Neuronal stem cell (in vitro differentiated cells): ENCODE data around the gene ARID5A.
"Not testable (repeated sequence)": the region's sequence is repeated elsewhere in the genome, so short reads cannot be mapped to it uniquely, and the experiment has no call there.

Experiments
- DNase-seq: peaks from one replicate; pipeline ENCODE4 v3.0.0-alpha.2; 2013; ENCODE audit warnings: low spot score
- H2AFZ ChIP-seq: one replicate; pipeline ENCODE4 v1.6.1; 2013; ENCODE audit warnings: mild to moderate bottlenecking, low read length, inconsistent platforms
- H2AK5ac ChIP-seq: 2 replicates; pipeline ENCODE4 v1.6.1; 2013; ENCODE audit warnings: low read depth, mild to moderate bottlenecking, inconsistent platforms, low read length, moderate library complexity, mixed read lengths
- H2BK120ac ChIP-seq: 2 replicates; pipeline ENCODE4 v1.6.1; 2013; ENCODE audit warnings: low read depth, mild to moderate bottlenecking, inconsistent platforms, low read length, moderate library complexity, mixed read lengths
- H2BK12ac ChIP-seq: one replicate; pipeline ENCODE4 v1.6.1; 2013; ENCODE audit warnings: low read length, inconsistent platforms
- H2BK15ac ChIP-seq: 2 replicates; pipeline ENCODE4 v1.6.1; 2013; ENCODE audit warnings: mild to moderate bottlenecking, low read length, inconsistent platforms, mixed read lengths
- H2BK5ac ChIP-seq: one replicate; pipeline ENCODE4 v1.6.1; 2013; ENCODE audit warnings: inconsistent platforms, mild to moderate bottlenecking, low read length, moderate library complexity
- H3K14ac ChIP-seq: one replicate; pipeline ENCODE4 v1.6.1; 2013; ENCODE audit warnings: low read length, inconsistent platforms
- H3K18ac ChIP-seq: 2 replicates; pipeline ENCODE4 v1.6.1; 2013; ENCODE audit warnings: low read length, inconsistent platforms
- H3K23ac ChIP-seq: 2 replicates; pipeline ENCODE4 v1.6.1; 2013; ENCODE audit warnings: low read depth, mild to moderate bottlenecking, mixed read lengths, low read length, inconsistent platforms; ENCODE audit not compliant: poor library complexity
- H3K27ac ChIP-seq: replicated peaks from 3 replicates; pipeline ENCODE4 v1.5.1; 2013; ENCODE audit warnings: low read length, inconsistent platforms
- H3K27me3 ChIP-seq, 3 experiments: 2 replicates each; pipeline ENCODE4 v1.6.1; 2013; ENCODE audit warnings: low read length in 3 of 3, mild to moderate bottlenecking in 2 of 3, inconsistent platforms in 1 of 3, low read depth in 1 of 3, mixed read lengths in 1 of 3, moderate library complexity in 1 of 3; ENCODE audit not compliant: control insufficient read depth in 3 of 3, insufficient read depth in 3 of 3
- H3K36me3 ChIP-seq, 2 donors: replicated peaks in 1 of 2; 2 replicates each; pipeline ENCODE4 v1.6.1; 2013; ENCODE audit warnings: low read length in 2 of 2; ENCODE audit not compliant: control insufficient read depth in 2 of 2, insufficient read depth in 2 of 2
- H3K4ac ChIP-seq: 2 replicates; pipeline ENCODE4 v1.6.1; 2013; ENCODE audit warnings: inconsistent platforms, mild to moderate bottlenecking, low read length, moderate library complexity
- H3K4me1 ChIP-seq, 2 donors: 1 replicate in 1 of 2; 2 replicates in 1 of 2; pipeline ENCODE4 v1.6.1; 2013; ENCODE audit warnings: low read length in 2 of 2, low read depth in 1 of 2; ENCODE audit not compliant: control insufficient read depth in 2 of 2, insufficient read depth in 1 of 2
- H3K4me2 ChIP-seq: one replicate; pipeline ENCODE4 v1.6.1; 2013; ENCODE audit warnings: mild to moderate bottlenecking, low read length, inconsistent platforms; ENCODE audit not compliant: insufficient read depth, poor library complexity, severe bottlenecking
- H3K4me3 ChIP-seq, 2 donors: 2 replicates each; pipeline ENCODE4 v1.5.1; 2013; ENCODE audit warnings: low read length in 2 of 2, mild to moderate bottlenecking in 2 of 2, inconsistent platforms in 1 of 2, moderate library complexity in 1 of 2
- H3K79me1 ChIP-seq: one replicate; pipeline ENCODE4 v1.6.1; 2013; ENCODE audit warnings: low read depth, mild to moderate bottlenecking, inconsistent platforms, low read length, moderate library complexity
- H3K9ac ChIP-seq: one replicate; pipeline ENCODE4 v1.6.1; 2013; ENCODE audit warnings: mild to moderate bottlenecking, low read depth, low read length, inconsistent platforms; ENCODE audit not compliant: poor library complexity
- H3K9me3 ChIP-seq, 2 donors: replicated peaks in 1 of 2; 2 replicates each; pipeline versions ENCODE3 to v1.6.1; 2013; ENCODE audit warnings: low read length in 2 of 2, mild to moderate bottlenecking in 2 of 2, inconsistent platforms in 1 of 2, low read depth in 1 of 2, mixed read lengths in 1 of 2, moderate library complexity in 1 of 2; ENCODE audit not compliant: control insufficient read depth in 2 of 2, insufficient read depth in 1 of 2
- H4K8ac ChIP-seq: one replicate; pipeline ENCODE4 v1.6.1; 2013; ENCODE audit warnings: low read depth, mild to moderate bottlenecking, inconsistent platforms, low read length, moderate library complexity
- H4K91ac ChIP-seq: one replicate; pipeline ENCODE4 v1.6.1; 2013; ENCODE audit warnings: low read length, low read depth, mild to moderate bottlenecking, inconsistent platforms; ENCODE audit not compliant: poor library complexity
- WGBS, 2 donors: extraction: QIAGEN DNeasy Blood & Tissue Kit; methylation state at CpG; one replicate each; pipeline ENCODE4 v1.1.7; 2013; ENCODE audit warnings: missing lambda C conversion rate in 2 of 2, mixed read lengths in 1 of 2; ENCODE audit not compliant: insufficient read length in 2 of 2, insufficient replicate concordance in 1 of 2; ENCODE audit errors: extremely low coverage in 2 of 2; 5-methylcytosine and 5-hydroxymethylcytosine counted together

ARID5A gene

DNA sequence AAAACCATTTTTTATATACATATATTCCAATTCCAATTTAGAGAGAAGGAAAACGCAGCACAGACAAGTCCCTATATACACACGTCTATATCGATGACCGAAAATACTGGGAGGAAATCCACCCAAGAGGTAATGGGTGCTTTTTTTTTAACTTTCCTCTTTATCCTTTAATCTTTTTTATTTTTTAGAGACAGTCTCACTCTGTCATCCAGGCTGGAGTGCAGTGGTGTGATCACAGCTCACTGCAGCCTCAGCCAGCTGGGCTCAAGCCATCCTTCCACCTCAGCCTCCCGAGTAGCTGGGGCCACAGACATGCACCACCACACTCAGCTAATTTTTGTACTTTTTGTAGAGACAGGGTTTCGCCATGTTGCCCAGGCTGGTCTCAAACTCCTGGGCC is 37.9 kb upstream of the ARID5A start:
- not testable (repeated sequence) for H3K23ac ChIP-seq, H3K4me2 ChIP-seq, H3K14ac ChIP-seq, H4K8ac ChIP-seq, H3K36me3 ChIP-seq, H3K4ac ChIP-seq, H3K18ac ChIP-seq, H3K9ac ChIP-seq, H2AK5ac ChIP-seq, H3K27ac ChIP-seq, H3K79me1 ChIP-seq, H2AFZ ChIP-seq, H4K91ac ChIP-seq, H2BK12ac ChIP-seq, DNase-seq, H2BK15ac ChIP-seq, H2BK120ac ChIP-seq, H3K4me1 ChIP-seq, H2BK5ac ChIP-seq, H3K4me3 ChIP-seq, H3K9me3 ChIP-seq
- H3K27me3 ChIP-seq = peaks cover 0 to 11% (median 0%) of the 10 kb centered on the region in 3 experiments
- no CpG with 5 or more reads among the region's 6 CpGs for WGBS, 2 donors

DNA sequence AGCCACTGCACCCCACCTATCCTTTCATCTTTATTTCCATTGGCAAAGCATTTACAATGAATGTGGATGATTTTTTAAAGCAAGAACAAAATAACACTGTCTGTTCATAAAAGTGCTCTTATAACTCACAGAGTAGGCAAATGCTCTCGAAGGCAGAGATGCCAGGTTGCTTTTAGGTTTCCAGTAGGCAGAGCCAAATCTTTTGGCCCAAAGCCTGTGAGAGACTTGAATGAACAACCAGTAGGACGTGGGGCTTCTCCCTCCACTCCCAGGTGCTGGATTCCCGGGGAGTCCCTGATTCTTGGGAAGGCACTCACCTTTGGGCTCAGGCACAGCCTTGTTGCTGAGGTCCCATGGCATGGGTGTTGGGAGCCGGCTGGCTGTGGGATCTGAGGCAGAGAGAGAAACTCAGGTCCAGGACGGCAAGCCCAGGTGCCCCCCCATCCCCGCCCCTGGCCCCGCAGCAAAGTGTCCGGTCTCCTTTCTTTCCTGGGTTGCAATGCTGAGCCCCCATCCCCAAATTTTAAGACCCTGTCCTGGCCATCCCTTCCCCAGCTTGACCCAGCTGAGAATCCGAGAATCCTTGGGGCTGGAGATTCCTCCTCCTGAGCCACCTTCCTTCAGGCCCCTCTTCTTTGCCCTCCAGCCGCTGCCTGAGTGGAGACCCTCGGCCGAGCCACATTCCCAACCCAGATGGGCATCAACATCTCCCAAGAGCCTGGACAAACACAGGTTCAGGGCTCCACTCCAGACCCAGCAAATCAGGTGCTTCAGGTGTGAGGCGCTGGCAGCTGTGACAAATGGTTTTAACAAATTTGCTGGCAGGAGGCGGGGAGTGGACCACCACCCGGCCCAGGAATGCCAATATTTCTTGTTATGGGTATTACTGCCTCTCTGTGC is 37.2 kb upstream of the ARID5A start:
- Histone ChIP-seq H3K9ac (no peak overlapping the region), H2BK12ac (no peak overlapping the region), H3K4me3 (no peak overlapping the region), H2AK5ac (peak overlapping the region; percentile 56), H2BK5ac (no peak overlapping the region), H3K4me2 (no peak overlapping the region), H4K8ac (peak overlapping the region; percentile 82), H4K91ac (no peak overlapping the region), H3K27me3 (peaks cover 0 to 11% (median 0%) of the 10 kb centered on the region in 3 experiments), H3K14ac (no peak overlapping the region), H2BK120ac (no peak overlapping the region), H3K27ac (no peak overlapping the region), H2AFZ (no peak overlapping the region), H3K18ac (peak overlapping the region; percentile 28), H3K36me3 (no peaks in the 10 kb centered on the region), H3K4me1 (peaks cover 0 to 6% of the 10 kb centered on the region in 2 donors), H3K79me1 (peaks cover 3% of the 10 kb centered on the region), H3K23ac (no peak overlapping the region), H3K9me3 (no peaks in the 10 kb centered on the region), H3K4ac (no peak overlapping the region), H2BK15ac (peak overlapping the region; percentile 43)
- WGBS, 2 donors = no CpG with 5 or more reads among the region's 15 CpGs
- no peak for DNase-seq

DNA sequence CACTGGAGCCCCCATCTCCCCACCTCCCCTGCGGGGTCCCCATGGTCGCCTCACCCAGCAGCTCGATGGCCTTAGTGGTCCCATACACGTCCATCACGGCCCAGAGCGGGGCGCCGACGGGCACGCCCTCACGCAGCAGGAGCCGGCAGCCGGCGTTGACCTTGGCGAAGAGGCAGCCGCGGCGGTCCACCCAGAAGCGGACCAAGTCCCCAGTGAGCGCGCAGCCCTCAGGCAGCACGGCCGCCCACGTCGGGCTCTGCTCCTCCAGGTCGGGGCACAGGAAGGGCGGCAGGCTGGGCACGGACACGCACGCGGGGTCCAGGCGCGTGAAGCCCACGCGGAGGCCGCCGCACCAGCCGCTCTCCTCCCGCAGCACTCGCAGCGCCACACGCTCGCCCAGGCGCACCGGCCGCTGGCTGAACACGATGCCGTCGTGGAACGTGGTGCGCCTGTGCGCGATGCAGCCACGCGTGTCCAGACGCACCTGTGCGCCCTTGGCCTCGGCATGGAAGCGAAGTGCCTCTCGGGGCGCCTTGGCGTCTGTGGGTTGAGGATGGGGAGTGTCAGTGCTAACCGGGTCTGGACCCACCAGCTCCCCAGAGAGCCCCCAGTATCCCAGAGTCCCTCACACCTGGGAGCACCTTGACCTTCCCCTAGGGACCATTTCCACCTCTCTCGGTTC is 36.0 kb upstream of the ARID5A start:
- H3K27me3 ChIP-seq = peaks cover 0 to 11% (median 0%) of the 10 kb centered on the region in 3 experiments
- H2AK5ac ChIP-seq = peak overlapping the region; percentile 86
- no peaks in the 10 kb centered on the region for H3K9me3 ChIP-seq
- peak overlapping the region; percentile 47 for H3K4ac ChIP-seq
- H2BK5ac ChIP-seq = no peak overlapping the region
- H2BK12ac ChIP-seq = peak overlapping the region; percentile 82
- H3K79me1 ChIP-seq = peaks cover 3% of the 10 kb centered on the region
- H3K4me1 ChIP-seq = peaks cover 0 to 6% of the 10 kb centered on the region in 2 donors
- no peaks in the 10 kb centered on the region for H3K36me3 ChIP-seq
- H3K14ac ChIP-seq = peak overlapping the region; percentile 17
- no peak overlapping the region for H3K27ac ChIP-seq
- no peak overlapping the region for H4K8ac ChIP-seq
- H3K4me2 ChIP-seq = no peak overlapping the region
- H4K91ac ChIP-seq = peak overlapping the region; percentile 28
- H3K9ac ChIP-seq = no peak overlapping the region
- peak overlapping the region; percentile 74 for H3K18ac ChIP-seq
- peak overlapping the region; percentile 84 for H2BK15ac ChIP-seq
- peak overlapping the region; percentile 50 for H3K23ac ChIP-seq
- DNase-seq = no peak
- no CpG with 5 or more reads among the region's 64 CpGs for WGBS, 2 donors
- H2BK120ac ChIP-seq = no peak overlapping the region
- H3K4me3 ChIP-seq = no peak overlapping the region
- no peak overlapping the region for H2AFZ ChIP-seq

DNA sequence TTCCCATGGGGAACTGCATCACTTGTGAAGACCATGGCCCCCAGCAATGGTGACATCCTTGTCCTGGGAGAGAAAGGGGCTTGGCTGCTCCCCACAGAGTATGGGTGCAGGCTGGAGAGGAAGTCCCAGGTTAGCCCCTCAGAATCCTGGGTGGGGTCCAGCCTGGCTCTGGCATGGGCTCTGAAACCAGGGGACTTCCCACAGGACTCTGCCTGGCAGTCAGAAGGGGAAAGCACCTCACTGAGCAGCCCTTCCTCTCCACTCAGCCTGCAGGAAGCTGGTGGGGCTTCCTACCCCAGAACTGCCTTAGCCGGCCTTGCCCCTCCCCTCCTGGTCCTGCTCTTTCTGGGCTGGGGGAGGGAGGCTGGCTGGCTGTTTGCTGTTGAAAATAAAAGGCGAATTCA is 35.1 kb upstream of the ARID5A start:
- Histone ChIP-seq H2BK15ac (no peak overlapping the region), H3K27me3 (peaks cover 0 to 11% (median 0%) of the 10 kb centered on the region in 3 experiments), H2BK120ac (no peak overlapping the region), H3K4me3 (no peak overlapping the region), H3K4me1 (peaks cover 0 to 6% of the 10 kb centered on the region in 2 donors), H4K91ac (no peak overlapping the region), H2AK5ac (no peak overlapping the region), H3K23ac (no peak overlapping the region), H3K27ac (no peak overlapping the region), H3K14ac (peak overlapping the region; percentile 21), H3K9ac (no peak overlapping the region), H2BK5ac (no peak overlapping the region), H2BK12ac (no peak overlapping the region), H3K36me3 (no peaks in the 10 kb centered on the region), H3K18ac (peak overlapping the region; percentile 58), H3K9me3 (no peaks in the 10 kb centered on the region), H3K4me2 (no peak overlapping the region), H2AFZ (peak overlapping the region; percentile 24), H3K4ac (no peak overlapping the region), H4K8ac (peak overlapping the region; percentile 77), H3K79me1 (peaks cover 3% of the 10 kb centered on the region)
- WGBS, 2 donors = no CpG with 5 or more reads among the region's 2 CpGs
- DNase-seq = no peak
